Measurements from ENCODE around the gene MAU2. TPM values are rescaled to one million over a fixed set of nuclear protein-coding genes. Genes with fewer than 3 reads are reported as not detected.

Gene MAU2
- total and polyA plus RNA-seq, 10 of the 15 experiments (the other 5 are each of a cell fraction or from before 2014, with no cell fraction given) = 1.8 to 47.2 (median 22.1) TPM

GRCh38 chr19:19385131-19385895 lies 64.7 kb downstream of the MAU2 start (continued):
- TF ChIP-seq RB1 (IDR thresholded peaks at IDR 0.05; ENCODE audit: borderline replicate concordance) (peak; percentile 49; the same call in 1 of the 2 replicates), ATF7 (IDR thresholded peaks at IDR 0.05; ENCODE audit: low read depth) (no peak), GABPA (IDR thresholded peaks at IDR 0.05; ENCODE audit: low read depth) (no peak), ZNF207 (IDR thresholded peaks at IDR 0.05; ENCODE audit: borderline replicate concordance) (no peak), MTA3 (IDR thresholded peaks at IDR 0.05; ENCODE audit: borderline replicate concordance, low read length) (no peak), SMARCA5 (IDR thresholded peaks at IDR 0.05) (no peak), PAX8 (IDR thresholded peaks at IDR 0.05) (no peak), SREBF1 (IDR thresholded peaks at IDR 0.05; ENCODE audit: low read length) (no peak), SIN3A (IDR thresholded peaks at IDR 0.05; ENCODE audit: low read depth, low read length) (no peak; the same call in none of the 2 replicates), IKZF1 (conservative IDR thresholded peaks at IDR 0.05) (peak; percentile 44), KAT2A (conservative IDR thresholded peaks at IDR 0.05; ENCODE audit: control insufficient read depth, low read depth, low read length) (no peak), LARP7 (IDR thresholded peaks at IDR 0.05) (no peak), NFYB (IDR thresholded peaks at IDR 0.05; ENCODE audit: insufficient read depth, low read depth, low read length) (peak; percentile 95), WRNIP1 (IDR thresholded peaks at IDR 0.05; ENCODE audit: borderline replicate concordance, low read depth, low read length) (no peak), HDAC2 (IDR thresholded peaks at IDR 0.05) (no peak), SMC3 (IDR thresholded peaks at IDR 0.05; ENCODE audit: borderline replicate concordance, low read length) (no peak; the same call in 1 of the 2 replicates), ZNF687 (IDR thresholded peaks at IDR 0.05) (peak; percentile 99), RUNX3 (IDR thresholded peaks at IDR 0.05; ENCODE audit: low read length) (no peak), NR2C1 (IDR thresholded peaks at IDR 0.05) (no peak), SUPT20H (IDR thresholded peaks at IDR 0.05; ENCODE audit: borderline replicate concordance, control insufficient read depth, low read depth, low read length) (no peak), IRF4 (IDR thresholded peaks at IDR 0.05; ENCODE audit: low read depth, low read length) (peak; percentile 51), NKRF (conservative IDR thresholded peaks at IDR 0.05) (no peak; the same call in 1 of the 2 replicates), TAF1 (IDR thresholded peaks at IDR 0.05; ENCODE audit: borderline replicate concordance, low read depth, low read length) (0 out of 2 replicates have a peak, but pooled peaks have one; percentile 36), HDAC6 (IDR thresholded peaks at IDR 0.05; ENCODE audit: unreplicated experiment) (no peak), MYB (IDR thresholded peaks at IDR 0.05; ENCODE audit: borderline replicate concordance, low read depth, low read length) (no peak), RCOR1 (conservative IDR thresholded peaks at IDR 0.05; ENCODE audit: low read depth, low read length) (no peak), ZNF622 (IDR thresholded peaks at IDR 0.05) (no peak), POLR2AphosphoS2 (IDR thresholded peaks at IDR 0.05; ENCODE audit: low read depth, low read length) (0 out of 2 replicates have a peak, but pooled peaks have one; percentile 53)
